ENCODE data around the gene CSNK1D.

Gene CSNK1D

DNA sequence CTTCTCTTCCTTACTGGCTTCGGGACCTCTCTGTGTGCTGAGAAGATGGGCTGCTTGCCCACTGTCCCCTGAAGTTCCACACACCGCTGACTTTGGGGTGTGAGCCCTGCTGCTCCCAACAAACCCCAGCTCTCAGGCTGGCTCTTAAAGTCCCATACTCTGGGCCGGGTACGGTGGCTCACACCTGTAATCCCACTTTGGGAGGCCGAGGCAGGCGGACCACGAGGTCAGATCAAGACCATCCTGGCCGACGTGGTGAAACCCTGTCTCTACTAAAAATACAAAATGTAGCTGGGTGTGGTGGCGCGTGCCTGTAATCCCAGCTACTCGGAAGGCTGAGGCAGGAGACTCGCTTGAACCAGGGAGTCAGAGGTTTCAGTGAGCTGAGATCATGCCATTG, 26.7 kb upstream of the CSNK1D start:
- ChIA-PET POLR2A (no interaction called here), CTCF (interaction anchor here (0.7 to 9.4 kb wide), 18 partner anchors 9 to 192 kb away, joined by 3 to 61 read pairs (median 4); partner anchors contain the start of genes CD7, HEXD and OGFOD3)
- no peak for DNase-seq (ENCODE audit: low read depth, low spot score)
- H3K4me3 ChIP-seq (ENCODE audit: low read depth, low read length) = no peak overlapping the region
- TF ChIP-seq, protein P1, sequence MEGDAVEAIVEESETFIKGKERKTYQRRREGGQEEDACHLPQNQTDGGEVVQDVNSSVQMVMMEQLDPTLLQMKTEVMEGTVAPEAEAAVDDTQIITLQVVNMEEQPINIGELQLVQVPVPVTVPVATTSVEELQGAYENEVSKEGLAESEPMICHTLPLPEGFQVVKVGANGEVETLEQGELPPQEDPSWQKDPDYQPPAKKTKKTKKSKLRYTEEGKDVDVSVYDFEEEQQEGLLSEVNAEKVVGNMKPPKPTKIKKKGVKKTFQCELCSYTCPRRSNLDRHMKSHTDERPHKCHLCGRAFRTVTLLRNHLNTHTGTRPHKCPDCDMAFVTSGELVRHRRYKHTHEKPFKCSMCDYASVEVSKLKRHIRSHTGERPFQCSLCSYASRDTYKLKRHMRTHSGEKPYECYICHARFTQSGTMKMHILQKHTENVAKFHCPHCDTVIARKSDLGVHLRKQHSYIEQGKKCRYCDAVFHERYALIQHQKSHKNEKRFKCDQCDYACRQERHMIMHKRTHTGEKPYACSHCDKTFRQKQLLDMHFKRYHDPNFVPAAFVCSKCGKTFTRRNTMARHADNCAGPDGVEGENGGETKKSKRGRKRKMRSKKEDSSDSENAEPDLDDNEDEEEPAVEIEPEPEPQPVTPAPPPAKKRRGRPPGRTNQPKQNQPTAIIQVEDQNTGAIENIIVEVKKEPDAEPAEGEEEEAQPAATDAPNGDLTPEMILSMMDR (IDR thresholded peaks at IDR 0.05; ENCODE audit: insufficient read depth, low read length, missing control alignments) = no peak

DNA sequence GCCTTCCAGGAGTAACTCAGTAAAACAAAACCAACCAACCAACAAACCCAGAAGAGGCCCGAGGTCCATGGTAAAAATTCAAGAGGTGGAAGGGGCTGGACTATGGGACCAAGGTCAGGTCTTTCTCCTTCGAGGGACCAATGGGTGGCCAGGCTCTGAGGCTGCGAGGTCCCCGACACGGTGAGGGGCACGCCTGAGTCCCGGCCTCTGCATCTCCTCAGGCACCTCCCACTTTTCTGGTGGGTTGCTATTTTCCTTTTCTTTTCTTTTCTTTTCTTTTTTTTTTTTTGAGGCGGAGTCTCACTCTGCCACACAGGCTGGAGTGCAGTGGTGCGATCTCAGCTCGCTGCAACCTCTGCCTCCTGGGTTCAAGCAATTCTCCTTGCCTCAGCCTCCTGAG, 26.0 kb upstream of the CSNK1D start:
- ChIA-PET POLR2A (no interaction called here), CTCF (interaction anchor here (0.7 to 9.4 kb wide), 13 partner anchors 10 to 117 kb away, joined by 3 to 61 read pairs (median 4); partner anchors contain the start of genes CD7, HEXD and OGFOD3)
- TF ChIP-seq, protein P1 (IDR thresholded peaks at IDR 0.05; ENCODE audit: insufficient read depth, low read length, missing control alignments) = no peak
- DNase-seq (ENCODE audit: low read depth, low spot score) = no peak
- H3K4me3 ChIP-seq (ENCODE audit: low read depth, low read length) = no peak overlapping the region

DNA sequence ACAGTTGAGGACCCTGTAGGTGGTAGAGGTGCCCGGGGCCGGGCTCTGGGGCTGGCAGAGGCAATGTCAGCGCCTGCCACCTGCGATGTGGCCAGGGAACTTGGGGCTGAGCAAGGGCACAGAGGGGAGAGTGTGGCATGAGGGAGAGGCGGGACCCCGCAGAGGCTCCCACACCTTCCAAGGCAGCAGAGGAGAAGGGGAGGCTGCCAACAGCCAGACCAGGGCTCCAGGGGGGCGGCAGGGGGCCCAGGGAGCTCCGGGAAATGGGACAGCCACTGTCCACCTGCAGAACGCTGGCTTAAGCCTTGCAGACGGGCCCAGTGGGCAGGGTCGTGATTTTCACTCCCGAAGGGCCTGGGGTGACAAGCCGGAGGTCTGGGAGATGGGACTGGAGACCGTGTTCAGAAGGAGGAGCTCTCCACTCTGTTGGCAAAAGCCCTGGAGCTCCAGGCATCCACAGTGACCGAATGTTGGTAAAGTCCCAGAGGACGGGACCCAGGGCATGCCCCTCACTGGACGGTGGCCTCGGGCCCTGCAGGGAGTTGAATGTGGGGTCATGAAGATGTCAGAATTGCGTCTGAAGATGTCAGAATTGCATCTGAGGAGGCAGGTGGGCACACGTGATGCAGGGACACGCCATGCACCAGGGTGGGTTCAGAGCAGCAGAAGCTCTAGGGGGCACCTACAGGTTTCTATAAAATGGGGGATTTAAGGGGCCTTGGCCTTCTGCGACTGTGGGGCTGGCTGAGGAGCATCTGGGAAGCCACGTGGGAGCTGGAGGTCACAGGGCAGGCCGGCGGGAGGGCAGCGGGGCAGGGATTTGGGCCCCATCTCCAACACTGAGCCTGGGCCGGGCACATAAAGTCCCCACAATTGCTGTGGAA, 25.3 kb upstream of the CSNK1D start:
- POLR2A ChIA-PET = interaction anchor here (0.6 kb wide), 1 partner anchor 70 kb away, joined by 3 read pairs; the partner anchor contains the start of gene SLC16A3
- peak overlapping the region; percentile 49 for H3K4me3 ChIP-seq (ENCODE audit: low read depth, low read length)
- CTCF ChIA-PET = interaction anchor here (1.0 to 9.4 kb wide), 12 partner anchors 10 to 118 kb away, joined by 3 to 61 read pairs (median 6); partner anchors contain the start of genes CD7, HEXD and OGFOD3
- no peak for DNase-seq (ENCODE audit: low read depth, low spot score)
- TF ChIP-seq, protein P1 (IDR thresholded peaks at IDR 0.05; ENCODE audit: insufficient read depth, low read length, missing control alignments) = no peak

DNA sequence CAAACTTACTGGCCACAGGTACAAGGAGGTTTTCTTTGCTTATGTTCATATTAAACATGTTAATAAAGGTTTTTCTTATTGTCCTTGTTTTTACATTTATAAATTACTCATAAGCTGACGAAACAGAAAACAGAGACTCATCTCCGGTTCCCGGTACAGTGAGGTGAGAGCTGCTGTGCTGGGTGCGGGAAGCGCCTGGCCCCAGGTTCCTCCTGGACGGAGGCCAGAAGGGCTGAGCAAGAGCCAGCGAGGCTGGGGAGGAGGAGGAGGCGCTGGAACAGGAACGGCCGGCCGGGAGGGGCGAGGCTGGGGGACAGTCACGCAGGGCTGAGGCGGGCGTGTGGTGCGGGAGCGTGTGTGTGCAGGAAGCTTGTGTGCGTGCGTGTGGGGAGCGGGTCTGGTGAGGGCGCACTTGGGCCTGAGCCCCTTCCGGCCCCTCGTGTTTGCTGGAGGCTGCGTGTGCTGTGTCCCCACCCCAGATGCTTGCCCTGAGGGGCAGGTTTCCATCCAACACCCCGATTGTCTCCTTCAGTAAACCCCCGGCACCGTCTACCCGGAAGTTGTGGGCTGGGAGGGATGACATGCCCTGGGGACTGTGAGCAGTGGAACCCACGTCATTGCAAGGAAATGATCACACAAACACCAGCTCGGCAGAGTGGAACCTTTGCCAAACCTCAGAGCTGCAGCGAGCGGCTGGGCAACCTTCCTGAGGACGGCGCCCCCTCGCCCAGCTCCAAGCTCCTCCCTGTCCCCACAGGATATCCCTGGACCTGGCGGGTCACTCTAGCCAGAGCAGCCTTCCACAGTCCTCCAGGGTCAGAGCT, 24.4 kb upstream of the CSNK1D start:
- peak overlapping the region; percentile 49 for H3K4me3 ChIP-seq (ENCODE audit: low read depth, low read length)
- POLR2A ChIA-PET = interaction anchor here (0.6 kb wide), 1 partner anchor 69 kb away, joined by 3 read pairs; the partner anchor contains the start of gene SLC16A3
- CTCF ChIA-PET = interaction anchor here (1.0 to 9.4 kb wide), 10 partner anchors 11 to 119 kb away, joined by 3 to 61 read pairs (median 4); partner anchors contain the start of genes HEXD and OGFOD3
- TF ChIP-seq, protein P1 (IDR thresholded peaks at IDR 0.05; ENCODE audit: insufficient read depth, low read length, missing control alignments) = no peak
- peak; percentile 63 for DNase-seq (ENCODE audit: low read depth, low spot score)

DNA sequence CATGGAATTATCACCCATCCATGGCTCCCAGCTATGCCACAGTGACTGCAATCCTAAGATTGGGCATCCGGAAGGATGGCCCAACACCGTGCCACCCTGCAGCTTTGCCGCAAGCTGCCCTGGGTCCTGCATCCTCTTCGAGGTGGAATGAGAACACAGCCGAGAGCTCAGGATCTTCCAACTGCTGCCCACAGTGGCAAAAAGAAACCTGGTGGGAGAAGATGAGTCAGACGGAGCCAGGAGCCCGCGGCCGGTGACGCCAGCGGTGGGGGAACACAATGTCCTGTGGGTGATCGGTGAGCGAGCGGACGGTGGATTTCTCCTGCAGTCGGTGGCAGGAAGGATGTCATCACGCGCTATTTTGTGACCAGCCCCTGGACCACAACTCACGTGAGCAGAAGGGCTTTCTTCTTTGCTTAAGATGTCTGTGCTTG, 23.8 kb upstream of the CSNK1D start:
- H3K4me3 ChIP-seq (ENCODE audit: low read depth, low read length) = no peak overlapping the region; the same call in 1 of the 2 replicates
- ChIA-PET CTCF (interaction anchor here (1.0 to 9.4 kb wide), 5 partner anchors 25 to 119 kb away, joined by 3 to 61 read pairs (median 6); partner anchors contain the start of genes HEXD and OGFOD3), POLR2A (no interaction called here)
- no peak for DNase-seq (ENCODE audit: low read depth, low spot score)
- TF ChIP-seq, protein P1 (IDR thresholded peaks at IDR 0.05; ENCODE audit: insufficient read depth, low read length, missing control alignments) = no peak
